Lung (tissue), 12 donors: ENCODE data around the gene FAM124A. TPM values are rescaled to one million over a fixed set of nuclear protein-coding genes. Genes with fewer than 3 reads are reported as not detected.

Experiments used
- ATAC-seq: fragments of 200-7000 bp; cut with Tn5 transposase; one replicate; pipeline ENCODE4 v1.9.1; 2020; ENCODE audit warnings: moderate number of reproducible peaks; ENCODE audit not compliant: insufficient read depth, low FRiP score
- DNase-seq, 3 donors: peaks; one replicate each; pipeline ENCODE4 v3.0.0-alpha.2; 2013 to 2017
- H3K27ac ChIP-seq, 2 donors: one replicate each; pipeline ENCODE4 v1.5.1; 2013; ENCODE audit warnings: mild to moderate bottlenecking in 2 of 2, moderate library complexity in 2 of 2, control low read depth in 1 of 2, inconsistent platforms in 1 of 2, low read depth in 1 of 2, low read length in 1 of 2
- H3K27me3 ChIP-seq, 3 donors: one replicate each; pipeline ENCODE4 v1.5.1; 2013; ENCODE audit warnings: low read length in 2 of 3; ENCODE audit not compliant: control insufficient read depth in 3 of 3, insufficient read depth in 3 of 3
- H3K36me3 ChIP-seq, 4 donors: one replicate each; pipeline ENCODE4 v1.5.1; 2013; ENCODE audit warnings: low read length in 4 of 4, mild to moderate bottlenecking in 1 of 4, moderate library complexity in 1 of 4; ENCODE audit not compliant: control insufficient read depth in 4 of 4, insufficient read depth in 4 of 4
- H3K4me1 ChIP-seq, 5 donors: one replicate each; pipeline ENCODE4 v1.5.1; 2013; ENCODE audit warnings: low read length in 5 of 5, mild to moderate bottlenecking in 2 of 5, moderate library complexity in 1 of 5; ENCODE audit not compliant: control insufficient read depth in 5 of 5, insufficient read depth in 5 of 5
- H3K4me3 ChIP-seq: one replicate; pipeline ENCODE4 v1.5.1; 2013; ENCODE audit warnings: mild to moderate bottlenecking, control low read depth, moderate library complexity
- H3K9ac ChIP-seq, 2 donors: one replicate each; pipeline ENCODE4 v1.5.1; 2013; ENCODE audit warnings: low read length in 2 of 2, control low read depth in 1 of 2; ENCODE audit not compliant: insufficient read depth in 1 of 2
- H3K9me3 ChIP-seq, 4 donors: one replicate each; pipeline ENCODE4 v1.5.1; 2013; ENCODE audit warnings: low read length in 3 of 4, mild to moderate bottlenecking in 1 of 4, moderate library complexity in 1 of 4; ENCODE audit not compliant: control insufficient read depth in 4 of 4, insufficient read depth in 3 of 4
- CTCF ChIP-seq: IDR thresholded peaks from 2 replicates; pipeline ENCODE4 v1.5.1; 2012; ENCODE audit warnings: mild to moderate bottlenecking; ENCODE audit errors: control extremely low read depth, extremely low read depth
- WGBS, 2 donors: extraction: QIAGEN DNeasy Blood & Tissue Kit; methylation state at CpG; one replicate each; pipeline ENCODE4 v1.1.7; 2013; 5-methylcytosine and 5-hydroxymethylcytosine counted together
- polyA plus RNA-seq, 2 donors: library from polyadenylated mRNA; stranded (reverse); fragments of 200-250 nt; gene quantifications; one replicate each; pipeline ENCODE4 v1.2.1, GENCODE V29; 2013
- total RNA-seq, 2 donors: library from RNA; depleted of rRNA in 1 of 2; stranded (reverse); fragments of >200 nt in 1 of 2; gene quantifications; one replicate each; pipeline ENCODE4 v1.2.1, GENCODE V29; 2014 to 2021
- donor health status: control.
- donor health status: control.
- donor health status: Bipolar disorder and iron deficiency.
- donor health status: healthy.
- donor health status: DM: yes; HTN: yes; CAD: no.

FAM124A gene
- total and polyA plus RNA-seq, 4 donors: 0.87 to 2.9 (median 1.7) TPM

- no peaks in the 10 kb centered on the region for H3K27me3 ChIP-seq
- no peak overlapping the region for H3K9ac ChIP-seq
- H3K27ac ChIP-seq: no peak overlapping the region
- DNase-seq (no peak), ATAC-seq (no peak)
- no peak overlapping the region for H3K4me3 ChIP-seq
- no peaks in the 10 kb centered on the region for H3K36me3 ChIP-seq
- H3K9me3 ChIP-seq: no peaks in the 10 kb centered on the region
- peaks cover 0 to 6% (median 0%) of the 10 kb centered on the region in 5 donors for H3K4me1 ChIP-seq
- TF ChIP-seq CTCF: no peak
- 88 to 92% methylated on average over 1 of the region's 1 CpG for WGBS, 2 donors
These were observed 95.1 kb downstream of the FAM124A start for GRCh38 chr13:51317262-51317661.

- Histone ChIP-seq H3K4me1 (peaks cover 0 to 6% (median 0%) of the 10 kb centered on the region in 5 donors), H3K36me3 (no peaks in the 10 kb centered on the region), H3K4me3 (no peak overlapping the region), H3K27ac (no peak overlapping the region), H3K9ac (no peak overlapping the region), H3K9me3 (no peaks in the 10 kb centered on the region), H3K27me3 (no peaks in the 10 kb centered on the region)
- no peak for ATAC-seq
- no peak for DNase-seq
- no peak for TF ChIP-seq CTCF
- WGBS, 2 donors: 82 to 91% methylated on average over 2 of the region's 2 CpGs
These were observed 95.8 kb downstream of the FAM124A start for GRCh38 chr13:51318015-51318414.

- 92 to 95% methylated on average over 3 of the region's 3 CpGs for WGBS, 2 donors
- no peak overlapping the region for H3K27ac ChIP-seq
- no peaks in the 10 kb centered on the region for H3K27me3 ChIP-seq
- H3K36me3 ChIP-seq: no peaks in the 10 kb centered on the region
- no peaks in the 10 kb centered on the region for H3K9me3 ChIP-seq
- ATAC-seq (no peak), DNase-seq (no peak)
- no peak overlapping the region for H3K4me3 ChIP-seq
- TF ChIP-seq CTCF: no peak
- H3K4me1 ChIP-seq: peaks cover 0 to 6% (median 0%) of the 10 kb centered on the region in 5 donors
- H3K9ac ChIP-seq: no peak overlapping the region
These were observed 96.7 kb downstream of the FAM124A start for GRCh38 chr13:51318876-51319275.

- no peak overlapping the region for H3K27ac ChIP-seq
- no peak for TF ChIP-seq CTCF
- ATAC-seq: no peak
These were observed 99.6 kb downstream of the FAM124A start for GRCh38 chr13:51321836-51322235.

More at GRCh38 chr13:51321836-51322235, 99.6 kb downstream of the FAM124A start:
- H3K9ac ChIP-seq: no peak overlapping the region
- 74 to 79% methylated on average over 2 of the region's 2 CpGs for WGBS, 2 donors
- no peak for DNase-seq
- no peaks in the 10 kb centered on the region for H3K36me3 ChIP-seq
- peaks cover 0 to 2% (median 0%) of the 10 kb centered on the region in 5 donors for H3K4me1 ChIP-seq
- no peaks in the 10 kb centered on the region for H3K9me3 ChIP-seq
- H3K27me3 ChIP-seq: no peaks in the 10 kb centered on the region
- no peak overlapping the region for H3K4me3 ChIP-seq
